GM12874 (cell line): ENCODE measurements around the gene CHRM2.

Experiments used
- CTCF ChIP-seq: IDR thresholded peaks from 2 replicates; pipeline ENCODE4 v1.5.1; 2011; ENCODE audit warnings: low read depth, mild to moderate bottlenecking, control low read depth, low read length, moderate library complexity; ENCODE audit not compliant: insufficient read depth

Gene CHRM2

DNA sequence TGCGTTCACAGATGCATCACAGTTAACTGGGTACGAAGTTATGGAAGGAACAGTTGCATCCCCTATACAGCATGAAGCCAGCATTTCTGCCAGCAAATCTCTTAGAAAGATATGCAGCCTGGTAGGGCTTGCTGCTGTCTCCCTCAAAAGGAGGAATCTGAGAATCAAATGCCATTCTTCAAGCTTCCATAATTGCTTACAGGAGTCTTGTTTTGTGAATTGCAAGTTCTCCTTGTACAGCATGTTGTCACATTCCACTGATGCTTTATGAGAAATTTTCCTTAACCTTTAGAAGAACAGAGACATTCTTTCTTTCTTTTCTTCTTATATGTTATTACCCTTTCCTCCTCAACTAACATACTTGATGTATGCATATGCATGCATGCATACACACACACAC, 134.6 kb downstream of the CHRM2 start:
- no peak for TF ChIP-seq CTCF

DNA sequence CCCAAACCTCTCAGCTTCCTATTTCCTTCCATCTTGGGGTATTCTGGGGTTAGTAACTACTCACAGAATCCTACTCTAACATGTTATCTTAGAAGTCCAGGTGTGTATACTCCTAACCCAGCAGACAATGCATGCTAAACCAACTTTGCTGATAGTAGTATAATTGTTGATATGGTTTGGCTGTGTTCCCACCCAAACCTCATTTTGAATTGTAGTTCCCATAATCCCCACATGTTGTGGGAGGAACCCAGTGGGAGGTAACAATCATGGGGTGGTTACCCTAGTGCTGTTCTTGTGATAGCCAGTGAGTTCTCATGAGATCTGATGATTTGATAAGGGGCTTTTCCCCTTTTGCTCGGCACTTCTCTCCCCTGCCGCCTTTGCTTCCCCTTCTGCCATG, 135.1 kb downstream of the CHRM2 start:
- TF ChIP-seq CTCF: no peak

GRCh38 chr7:137005873-137006272, 137.4 kb downstream of the CHRM2 start:
- no peak for TF ChIP-seq CTCF

DNA sequence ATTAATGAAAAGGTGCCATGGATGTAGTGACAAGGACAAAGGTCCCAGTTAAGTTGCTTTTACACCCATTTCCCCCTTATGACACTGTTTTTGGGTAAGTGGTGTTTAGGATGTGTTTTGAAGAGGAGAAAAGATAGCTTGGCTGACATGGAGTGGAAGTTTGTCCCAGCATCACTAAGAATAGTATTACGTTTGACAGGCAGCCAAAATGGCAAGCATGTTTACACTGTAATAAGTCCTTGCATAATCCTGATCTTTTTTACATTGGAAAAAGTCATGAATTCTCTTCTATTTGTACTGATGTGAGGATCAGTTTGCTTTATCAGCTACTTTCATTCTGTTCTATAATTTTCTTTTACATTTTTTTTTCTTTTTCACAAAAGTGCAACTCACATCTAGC, 137.8 kb downstream of the CHRM2 start:
- no peak for TF ChIP-seq CTCF

DNA sequence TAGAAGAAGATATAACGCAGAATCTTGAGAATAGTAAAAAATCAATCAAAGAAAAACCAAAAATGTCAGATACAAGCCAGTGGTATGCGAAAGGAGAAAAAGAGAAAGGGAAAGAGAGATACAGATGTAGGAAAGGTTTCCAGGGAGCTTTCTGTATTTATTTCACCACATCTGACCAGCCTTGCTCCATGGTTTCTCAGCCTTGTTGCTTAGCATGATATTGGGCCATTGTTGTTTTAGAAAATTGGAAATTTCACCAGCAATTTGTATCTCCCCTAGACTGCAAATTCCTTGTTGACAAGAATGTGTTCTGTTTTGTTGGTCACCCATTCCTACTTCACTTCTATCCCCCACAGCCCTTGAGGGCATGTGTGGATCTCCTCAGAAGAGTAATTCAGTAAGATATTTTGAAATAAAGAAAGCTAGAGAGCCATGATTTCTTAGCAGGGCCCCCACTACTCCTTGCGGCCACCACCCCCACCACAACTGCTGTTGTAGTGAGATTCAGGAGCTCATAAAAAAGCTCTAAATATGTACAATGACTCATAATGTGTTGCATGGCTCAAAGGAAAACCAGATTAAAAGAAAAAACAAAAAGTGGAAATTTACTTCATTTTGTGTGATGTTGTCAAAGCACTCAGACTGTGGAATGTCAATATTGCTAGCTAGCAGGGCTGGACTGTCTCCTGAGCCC, 138.7 kb downstream of the CHRM2 start:
- no peak for TF ChIP-seq CTCF

DNA sequence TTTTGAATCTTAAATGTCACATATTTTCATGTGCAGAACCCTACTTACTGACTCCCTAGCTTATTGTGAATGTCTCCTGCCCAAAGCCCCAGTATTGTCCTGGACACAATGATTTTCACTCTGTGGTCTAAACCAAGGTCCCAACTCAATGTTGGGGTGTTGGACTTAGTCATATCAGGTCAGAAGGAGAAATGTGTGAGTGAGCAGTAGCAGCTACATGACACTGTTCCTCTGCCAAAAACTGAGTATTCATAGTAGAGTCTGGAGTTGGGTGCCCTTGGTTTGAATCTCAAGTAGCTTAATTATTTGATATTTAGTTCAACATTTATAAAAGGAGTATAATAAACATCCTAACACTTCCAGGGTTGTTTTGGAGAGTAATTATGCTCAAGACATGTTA, 141.0 kb downstream of the CHRM2 start:
- no peak for TF ChIP-seq CTCF

GRCh38 chr7:137015015-137015414, 146.6 kb downstream of the CHRM2 start:
- TF ChIP-seq CTCF: no peak
